Activated T-helper 9 cell treated with anti-CD3 and anti-CD28 coated beads, Interleukin-2, amount 50 U/mL, for 16 hours (primary cell): ENCODE data around the gene DVL1.
"Not testable (repeated sequence)": the region's sequence is repeated elsewhere in the genome, so short reads cannot be mapped to it uniquely, and the experiment has no call there.

Experiments used
- DNase-seq: peaks from one replicate; pipeline ENCODE4 v3.0.0-alpha.2; 2020; ENCODE audit warnings: low read depth

Gene DVL1

GRCh38 chr1:1324524-1325287 lies 24.5 kb downstream of the DVL1 start, which contains the start of the genes CPTP and INTS11:
Gene CPTP, plus strand, starts transcription at chr1:1324802. Its CDS starts 2,109 bp downstream, at chr1:1326911.
Gene INTS11, minus strand, starts transcription at chr1:1324660. Its CDS starts 52 bp downstream, at chr1:1324608.
- DNase-seq = peak; percentile 95

- no peak for DNase-seq
Observed at GRCh38 chr1:1324084-1324523, 25.1 kb downstream of the DVL1 start.

- DNase-seq = no peak
Observed at GRCh38 chr1:1322952-1323351, 26.3 kb downstream of the DVL1 start.

GRCh38 chr1:1322418-1322817 lies 26.8 kb downstream of the DVL1 start:
- DNase-seq = no peak

GRCh38 chr1:1321477-1321876 lies 27.7 kb downstream of the DVL1 start:
- no peak for DNase-seq

- DNase-seq = no peak
Observed at GRCh38 chr1:1320666-1321448, 28.4 kb downstream of the DVL1 start.

- no peak for DNase-seq
Observed at GRCh38 chr1:1319646-1319941, 29.6 kb downstream of the DVL1 start.

GRCh38 chr1:1318777-1319645 lies 30.2 kb downstream of the DVL1 start:
- DNase-seq = no peak

GRCh38 chr1:1318131-1318652 lies 31.0 kb downstream of the DVL1 start:
- DNase-seq = no peak

- no peak for DNase-seq
Observed at GRCh38 chr1:1317420-1317819, 31.8 kb downstream of the DVL1 start.

- DNase-seq = not testable (repeated sequence)
Observed at GRCh38 chr1:1316199-1316598, 33.0 kb downstream of the DVL1 start.

GRCh38 chr1:1315435-1315954 lies 33.7 kb downstream of the DVL1 start:
- no peak for DNase-seq

GRCh38 chr1:1314678-1315335 lies 34.4 kb downstream of the DVL1 start:
- DNase-seq = no peak

- DNase-seq = no peak
Observed at GRCh38 chr1:1314237-1314586, 35.0 kb downstream of the DVL1 start.

GRCh38 chr1:1313500-1314236 lies 35.5 kb downstream of the DVL1 start:
- no peak for DNase-seq

- DNase-seq = no peak
Observed at GRCh38 chr1:1312450-1313314, 36.5 kb downstream of the DVL1 start.

- DNase-seq = no peak
Observed at GRCh38 chr1:1311107-1312104, 37.8 kb downstream of the DVL1 start.

- DNase-seq = no peak
Observed at GRCh38 chr1:1310476-1311053, 38.7 kb downstream of the DVL1 start.
